ENCODE measurements around the gene NR1I3.
A peak's percentile ranks its signal among the peaks of the same experiment; 100 is the strongest.

DNA sequence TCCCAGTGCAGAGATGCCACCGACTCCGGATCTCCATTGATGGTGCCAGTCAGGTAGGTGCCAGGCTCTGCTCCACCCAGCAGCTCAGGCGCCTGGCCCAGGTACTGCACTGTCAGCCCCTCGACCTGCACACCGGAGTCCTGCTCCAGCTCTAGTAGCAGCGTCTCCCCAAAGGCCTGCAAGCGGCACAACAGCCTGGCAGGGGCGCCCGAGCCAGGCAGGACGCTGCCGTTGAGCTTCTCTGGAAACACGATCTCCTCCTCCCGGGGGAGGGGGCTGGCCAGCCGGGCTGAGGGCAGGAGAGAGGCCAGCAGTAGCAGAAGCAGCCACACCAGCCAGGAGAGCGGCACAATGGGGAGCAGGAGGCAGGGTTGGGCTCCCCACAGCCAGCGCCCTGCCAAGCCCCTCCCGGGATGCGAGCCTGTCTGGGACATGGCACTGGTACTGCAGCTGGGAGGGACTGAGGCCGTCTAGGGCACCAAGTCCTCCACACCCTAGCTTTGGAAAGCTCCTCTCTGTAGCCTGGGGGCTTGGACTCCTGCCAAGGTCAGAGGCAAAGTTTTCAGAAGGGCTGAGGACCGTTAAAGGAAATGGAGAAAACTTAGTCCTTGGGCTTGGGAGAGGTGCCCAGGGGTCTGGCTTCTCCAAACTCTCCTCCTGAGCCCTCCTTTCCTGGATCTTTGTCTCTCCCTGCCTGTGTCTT, 39.7 kb downstream of the NR1I3 start:
- TF ChIP-seq ZNF335 (tag by site-specific recombination; conservative IDR thresholded peaks at IDR 0.05) (no peak), GFI1B (tag by site-specific recombination; IDR thresholded peaks at IDR 0.05) (no peak), ZNF664 (tag by site-specific recombination; IDR thresholded peaks at IDR 0.05) (no peak), ZNF501 (tag by site-specific recombination; IDR thresholded peaks at IDR 0.05) (no peak), ZNF514 (tag by site-specific recombination; IDR thresholded peaks at IDR 0.05) (no peak), ZNF76 (tag by site-specific recombination; IDR thresholded peaks at IDR 0.05; ENCODE audit: borderline replicate concordance, low read depth) (no peak), YY1 (tag by site-specific recombination; IDR thresholded peaks at IDR 0.05) (no peak)
- TF ChIP-seq, protein P1, sequence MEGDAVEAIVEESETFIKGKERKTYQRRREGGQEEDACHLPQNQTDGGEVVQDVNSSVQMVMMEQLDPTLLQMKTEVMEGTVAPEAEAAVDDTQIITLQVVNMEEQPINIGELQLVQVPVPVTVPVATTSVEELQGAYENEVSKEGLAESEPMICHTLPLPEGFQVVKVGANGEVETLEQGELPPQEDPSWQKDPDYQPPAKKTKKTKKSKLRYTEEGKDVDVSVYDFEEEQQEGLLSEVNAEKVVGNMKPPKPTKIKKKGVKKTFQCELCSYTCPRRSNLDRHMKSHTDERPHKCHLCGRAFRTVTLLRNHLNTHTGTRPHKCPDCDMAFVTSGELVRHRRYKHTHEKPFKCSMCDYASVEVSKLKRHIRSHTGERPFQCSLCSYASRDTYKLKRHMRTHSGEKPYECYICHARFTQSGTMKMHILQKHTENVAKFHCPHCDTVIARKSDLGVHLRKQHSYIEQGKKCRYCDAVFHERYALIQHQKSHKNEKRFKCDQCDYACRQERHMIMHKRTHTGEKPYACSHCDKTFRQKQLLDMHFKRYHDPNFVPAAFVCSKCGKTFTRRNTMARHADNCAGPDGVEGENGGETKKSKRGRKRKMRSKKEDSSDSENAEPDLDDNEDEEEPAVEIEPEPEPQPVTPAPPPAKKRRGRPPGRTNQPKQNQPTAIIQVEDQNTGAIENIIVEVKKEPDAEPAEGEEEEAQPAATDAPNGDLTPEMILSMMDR (tag by site-specific recombination; IDR thresholded peaks at IDR 0.05) = 0 out of 2 replicates have a peak, but pooled peaks have one; percentile 12
- TF ChIP-seq, protein P2, sequence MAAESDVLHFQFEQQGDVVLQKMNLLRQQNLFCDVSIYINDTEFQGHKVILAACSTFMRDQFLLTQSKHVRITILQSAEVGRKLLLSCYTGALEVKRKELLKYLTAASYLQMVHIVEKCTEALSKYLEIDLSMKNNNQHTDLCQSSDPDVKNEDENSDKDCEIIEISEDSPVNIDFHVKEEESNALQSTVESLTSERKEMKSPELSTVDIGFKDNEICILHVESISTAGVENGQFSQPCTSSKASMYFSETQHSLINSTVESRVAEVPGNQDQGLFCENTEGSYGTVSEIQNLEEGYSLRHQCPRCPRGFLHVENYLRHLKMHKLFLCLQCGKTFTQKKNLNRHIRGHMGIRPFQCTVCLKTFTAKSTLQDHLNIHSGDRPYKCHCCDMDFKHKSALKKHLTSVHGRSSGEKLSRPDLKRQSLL (tag by site-specific recombination; IDR thresholded peaks at IDR 0.05) = no peak
- TF ChIP-seq, protein P3, sequence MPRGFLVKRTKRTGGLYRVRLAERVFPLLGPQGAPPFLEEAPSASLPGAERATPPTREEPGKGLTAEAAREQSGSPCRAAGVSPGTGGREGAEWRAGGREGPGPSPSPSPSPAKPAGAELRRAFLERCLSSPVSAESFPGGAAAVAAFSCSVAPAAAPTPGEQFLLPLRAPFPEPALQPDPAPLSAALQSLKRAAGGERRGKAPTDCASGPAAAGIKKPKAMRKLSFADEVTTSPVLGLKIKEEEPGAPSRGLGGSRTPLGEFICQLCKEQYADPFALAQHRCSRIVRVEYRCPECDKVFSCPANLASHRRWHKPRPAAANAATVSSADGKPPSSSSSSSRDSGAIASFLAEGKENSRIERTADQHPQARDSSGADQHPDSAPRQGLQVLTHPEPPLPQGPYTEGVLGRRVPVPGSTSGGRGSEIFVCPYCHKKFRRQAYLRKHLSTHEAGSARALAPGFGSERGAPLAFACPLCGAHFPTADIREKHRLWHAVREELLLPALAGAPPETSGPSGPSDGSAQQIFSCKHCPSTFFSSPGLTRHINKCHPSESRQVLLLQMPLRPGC (tag by site-specific recombination; IDR thresholded peaks at IDR 0.05) = no peak

Data from HEK293 (cell line).